H9 (cell line): ENCODE results near the gene SEPHS1. TPM values are rescaled to one million over a fixed set of nuclear protein-coding genes. Genes with fewer than 3 reads are reported as not detected.

Source experiments
- DNase-seq: peaks from one replicate; pipeline ENCODE4 v3.0.0-alpha.2; 2017
- H2AFZ ChIP-seq: one replicate; pipeline ENCODE4 v1.6.1; 2013; ENCODE audit warnings: mild to moderate bottlenecking, low read length, control low read depth, moderate library complexity
- H2AK5ac ChIP-seq: 2 replicates; pipeline ENCODE4 v1.6.1; 2013; ENCODE audit warnings: low read length, control low read depth, mixed read lengths; ENCODE audit not compliant: insufficient read length
- H2BK120ac ChIP-seq: one replicate; pipeline ENCODE4 v1.6.1; 2013; ENCODE audit warnings: low read depth, mild to moderate bottlenecking, low read length, control low read depth, inconsistent platforms; ENCODE audit not compliant: poor library complexity, severe bottlenecking
- H2BK12ac ChIP-seq: 2 replicates; pipeline ENCODE4 v1.6.1; 2013; ENCODE audit warnings: low read length, control low read depth, mixed read lengths, low read depth; ENCODE audit not compliant: insufficient read length
- H2BK15ac ChIP-seq: 2 replicates; pipeline ENCODE4 v1.6.1; 2013; ENCODE audit warnings: low read depth, low read length, control low read depth
- H2BK20ac ChIP-seq: one replicate; pipeline ENCODE4 v1.6.1; 2013; ENCODE audit warnings: low read depth, mild to moderate bottlenecking, low read length, control low read depth, inconsistent platforms; ENCODE audit not compliant: poor library complexity, severe bottlenecking
- H2BK5ac ChIP-seq: 2 replicates; pipeline ENCODE4 v1.6.1; 2013; ENCODE audit warnings: low read length, control low read depth, mixed read lengths; ENCODE audit not compliant: insufficient read length
- H3K14ac ChIP-seq: 2 replicates; pipeline ENCODE4 v1.6.1; 2013; ENCODE audit warnings: low read length, control low read depth; ENCODE audit not compliant: insufficient read depth
- H3K18ac ChIP-seq: 2 replicates; pipeline ENCODE4 v1.6.1; 2013; ENCODE audit warnings: low read depth, mild to moderate bottlenecking, mixed read lengths, low read length, control low read depth; ENCODE audit not compliant: insufficient read length
- H3K23ac ChIP-seq: 2 replicates; pipeline ENCODE4 v1.6.1; 2013; ENCODE audit warnings: low read length, control low read depth, mixed read lengths, low read depth; ENCODE audit not compliant: insufficient read length
- H3K23me2 ChIP-seq: 2 replicates; pipeline ENCODE4 v1.6.1; 2013; ENCODE audit warnings: low read depth, mild to moderate bottlenecking, mixed read lengths, low read length, control low read depth; ENCODE audit not compliant: insufficient read length, poor library complexity, severe bottlenecking
- H3K27ac ChIP-seq: 2 replicates; pipeline ENCODE4 v1.5.1; 2013; ENCODE audit warnings: low read length, control low read depth, mixed read lengths, low read depth; ENCODE audit not compliant: insufficient read length
- H3K27me3 ChIP-seq: 2 replicates; pipeline ENCODE4 v1.6.1; 2013; ENCODE audit warnings: low read length, control low read depth, inconsistent platforms; ENCODE audit not compliant: insufficient read depth
- H3K4ac ChIP-seq: 2 replicates; pipeline ENCODE4 v1.6.1; 2013; ENCODE audit warnings: low read depth, mild to moderate bottlenecking, control low read depth, inconsistent platforms, low read length, moderate library complexity
- H3K4me1 ChIP-seq: 2 replicates; pipeline ENCODE4 v1.6.1; 2013; ENCODE audit warnings: low read length, control low read depth, inconsistent platforms; ENCODE audit not compliant: insufficient read depth
- H3K4me2 ChIP-seq: 2 replicates; pipeline ENCODE4 v1.6.1; 2013; ENCODE audit warnings: low read length, control low read depth, mixed read lengths; ENCODE audit not compliant: insufficient read length, insufficient read depth
- H3K56ac ChIP-seq: 2 replicates; pipeline ENCODE4 v1.6.1; 2013; ENCODE audit warnings: low read depth, mild to moderate bottlenecking, mixed read lengths, low read length, control low read depth; ENCODE audit not compliant: insufficient read length
- H3K79me1 ChIP-seq: 2 replicates; pipeline ENCODE4 v1.6.1; 2013; ENCODE audit warnings: low read depth, mild to moderate bottlenecking, moderate library complexity, low read length, control low read depth, inconsistent platforms; ENCODE audit not compliant: insufficient read depth, poor library complexity, severe bottlenecking
- H3K79me2 ChIP-seq: 2 replicates; pipeline ENCODE4 v1.6.1; 2013; ENCODE audit warnings: low read length, control low read depth, inconsistent platforms; ENCODE audit not compliant: insufficient read depth
- H3K9ac ChIP-seq: 2 replicates; pipeline ENCODE4 v1.6.1; 2013; ENCODE audit warnings: low read length, control low read depth, mixed read lengths; ENCODE audit not compliant: insufficient read length; ENCODE audit errors: extremely low read depth
- H3K9me3 ChIP-seq: one replicate; pipeline ENCODE4 v1.6.1; 2013; ENCODE audit warnings: low read depth, low read length, inconsistent platforms; ENCODE audit not compliant: control insufficient read depth
- H3T11ph ChIP-seq: one replicate; pipeline ENCODE4 v1.6.1; 2013; ENCODE audit warnings: mild to moderate bottlenecking, low read length, control low read depth, inconsistent platforms
- H4K20me1 ChIP-seq: one replicate; pipeline ENCODE4 v1.6.1; 2013; ENCODE audit not compliant: control insufficient read depth, insufficient read length, insufficient read depth
- H4K5ac ChIP-seq: 2 replicates; pipeline ENCODE4 v1.6.1; 2013; ENCODE audit warnings: low read depth, mild to moderate bottlenecking, mixed read lengths, low read length, control low read depth; ENCODE audit not compliant: insufficient read length
- H4K8ac ChIP-seq: replicated peaks from 2 replicates; pipeline ENCODE4 v1.6.1; 2013; ENCODE audit warnings: low read length, control low read depth, mixed read lengths, low read depth; ENCODE audit not compliant: insufficient read length
- H4K91ac ChIP-seq: 2 replicates; pipeline ENCODE4 v1.6.1; 2013; ENCODE audit warnings: low read depth, mild to moderate bottlenecking, moderate library complexity, mixed read lengths, low read length, control low read depth; ENCODE audit not compliant: insufficient read length
- H3K27ac Mint-ChIP-seq, 3 experiments: 2 replicates in 2 of 3; 3 replicates in 1 of 3; pipeline ENCODE4 v1.8.0; 2020 to 2021; ENCODE audit warnings: mixed read lengths in 3 of 3, mild to moderate bottlenecking in 1 of 3, moderate library complexity in 1 of 3
- H3K27me3 Mint-ChIP-seq: 2 replicates; pipeline ENCODE4 v1.8.0; 2021; ENCODE audit warnings: low read depth, mild to moderate bottlenecking, moderate library complexity, mixed read lengths
- H3K36me3 Mint-ChIP-seq, 3 experiments: 2 replicates in 2 of 3; 3 replicates in 1 of 3; pipeline ENCODE4 v1.8.0; 2020 to 2021; ENCODE audit warnings: low read depth in 3 of 3, mixed read lengths in 3 of 3; ENCODE audit not compliant: insufficient read depth in 1 of 3
- H3K4me1 Mint-ChIP-seq, 2 experiments: 2 replicates each; pipeline ENCODE4 v1.8.0; 2020; ENCODE audit warnings: mixed read lengths in 2 of 2
- H3K4me3 Mint-ChIP-seq, 2 experiments: 2 replicates in 1 of 2; 3 replicates in 1 of 2; pipeline ENCODE4 v1.8.0; 2020 to 2021; ENCODE audit warnings: mild to moderate bottlenecking in 2 of 2, mixed read lengths in 2 of 2, moderate library complexity in 1 of 2
- H3K9me3 Mint-ChIP-seq, 2 experiments: 2 replicates in 1 of 2; 3 replicates in 1 of 2; pipeline ENCODE4 v1.8.0; 2020; ENCODE audit warnings: mild to moderate bottlenecking in 2 of 2, mixed read lengths in 2 of 2, moderate library complexity in 1 of 2
- CTCF ChIP-seq: fragments of 200-600 bp; sonication (generic); conservative IDR thresholded peaks from 3 replicates; pipeline ENCODE4 v1.8.0; 2021; ENCODE audit warnings: antibody characterized with exemption, mild to moderate bottlenecking
- WGBS: extraction: QIAGEN DNeasy Blood & Tissue Kit; methylation state at CpG from one replicate; pipeline ENCODE4 v1.1.7; 2013; ENCODE audit warnings: missing lambda C conversion rate, low lambda C conversion rate, mixed read lengths; ENCODE audit not compliant: insufficient read length; ENCODE audit errors: extremely low coverage; 5-methylcytosine and 5-hydroxymethylcytosine counted together
- total RNA-seq: library from RNA; stranded (reverse); gene quantifications from 2 replicates; pipeline ENCODE4 v1.2.1, GENCODE V29; 2021

The SEPHS1 gene
- total RNA-seq, 1 experiment from 2014 or later: 366 TPM

- WGBS: no CpG with 5 or more reads among the region's 24 CpGs
- no peak overlapping the region for H3K23ac ChIP-seq
- H3K27ac ChIP-seq: no peak overlapping the region
- no peaks in the 10 kb centered on the region for H3K79me2 ChIP-seq
- H3K79me1 ChIP-seq: no peaks in the 10 kb centered on the region
- Mint-ChIP-seq H3K4me1 (no peaks in the 10 kb centered on the region), H3K27ac (peak overlapping the region in 1 of 3 experiments; percentile 88; a peak in 2 of 7 replicates), H3K36me3 (peaks cover 69 to 95% (median 88%) of the 10 kb centered on the region in 3 experiments), H3K4me3 (no peak overlapping the region), H3K27me3 (no peaks in the 10 kb centered on the region), H3K9me3 (no peaks in the 10 kb centered on the region; a peak in 1 of 5 replicates)
- no peak overlapping the region for H2AK5ac ChIP-seq
- no peak overlapping the region for H2BK5ac ChIP-seq
- no peak overlapping the region for H2AFZ ChIP-seq
- H3K18ac ChIP-seq: no peak overlapping the region
- H3K56ac ChIP-seq: no peak overlapping the region
- no peak for TF ChIP-seq CTCF
- DNase-seq: no peak
- H3K27me3 ChIP-seq: no peaks in the 10 kb centered on the region
- H2BK12ac ChIP-seq: no peak overlapping the region
- H2BK15ac ChIP-seq: no peak overlapping the region
- H3K4me2 ChIP-seq: no peak overlapping the region
- no peak overlapping the region for H3K4ac ChIP-seq
- H3K9me3 ChIP-seq: no peaks in the 10 kb centered on the region
- H3K9ac ChIP-seq: no peak overlapping the region
- H4K5ac ChIP-seq: no peak overlapping the region
- H3K14ac ChIP-seq: no peak overlapping the region
- no peak overlapping the region for H4K91ac ChIP-seq
- H3T11ph ChIP-seq: no peak overlapping the region
- no peaks in the 10 kb centered on the region for H3K4me1 ChIP-seq
- no peaks in the 10 kb centered on the region for H4K20me1 ChIP-seq
- H3K23me2 ChIP-seq: no peaks in the 10 kb centered on the region
- no peak overlapping the region for H4K8ac ChIP-seq
- no peak overlapping the region for H2BK120ac ChIP-seq
- no peak overlapping the region for H2BK20ac ChIP-seq
These were observed 25.4 kb downstream of the SEPHS1 start for GRCh38 chr10:13322615-13323148.
